Kidney (tissue), 14 donors: Measurements from ENCODE around the gene ATP10D. TPM values are rescaled to one million over a fixed set of nuclear protein-coding genes. Genes with fewer than 3 reads are reported as not detected.

Experiments
- DNase-seq, 5 donors: peaks; one replicate each; pipeline ENCODE4 v3.0.0-alpha.2; 2013 to 2020
- FAIRE-seq: peaks from 2 replicates; lab custom pipeline; 2012; peaks lifted over from hg19 to GRCh38; lab: Jason Lieb, UNC
- H3K27ac ChIP-seq, 2 donors: one replicate each; pipeline ENCODE4 v1.7.0; 2013; ENCODE audit warnings: low read depth in 2 of 2, low read length in 2 of 2, inconsistent platforms in 1 of 2
- H3K27me3 ChIP-seq: one replicate; pipeline ENCODE4 v1.7.1; 2013; ENCODE audit warnings: low read length, inconsistent platforms; ENCODE audit not compliant: control insufficient read depth, insufficient read depth
- H3K36me3 ChIP-seq, 3 donors: one replicate each; pipeline versions ENCODE4 v1.7.0 to v1.7.1; 2013; ENCODE audit warnings: low read length in 3 of 3, control low read depth in 1 of 3, inconsistent platforms in 1 of 3; ENCODE audit not compliant: insufficient read depth in 3 of 3, control insufficient read depth in 2 of 3
- H3K4me1 ChIP-seq, 3 donors: one replicate each; pipeline versions ENCODE4 v1.7.0 to v1.7.1; 2013; ENCODE audit warnings: low read length in 3 of 3, inconsistent platforms in 1 of 3, low read depth in 1 of 3; ENCODE audit not compliant: control insufficient read depth in 2 of 3, insufficient read depth in 2 of 3
- H3K4me3 ChIP-seq, 3 donors: one replicate each; pipeline versions ENCODE4 v1.7.0 to v1.8.1; 2013; ENCODE audit warnings: low read length in 3 of 3, control low read depth in 1 of 3, inconsistent platforms in 1 of 3
- H3K9ac ChIP-seq, 3 donors: one replicate each; pipeline versions ENCODE4 v1.7.0 to v1.7.1; 2013; ENCODE audit warnings: low read length in 3 of 3, control low read depth in 1 of 3, inconsistent platforms in 1 of 3
- H3K9me3 ChIP-seq, 3 donors: one replicate each; pipeline versions ENCODE4 v1.7.0 to v1.7.1; 2013; ENCODE audit warnings: low read length in 3 of 3, control low read depth in 1 of 3, inconsistent platforms in 1 of 3; ENCODE audit not compliant: control insufficient read depth in 2 of 3, insufficient read depth in 1 of 3
- intact Hi-C: fragments of 100-400 bp; cut with DNase I; formaldehyde crosslinking; loops from one replicate; pipeline ENCODE4 v1.11.1; 2022
- polyA plus RNA-seq: library from polyadenylated mRNA; stranded (reverse); fragments of 350-450 nt; fragmentation: Illumina TruSeq; extraction: RNeasy Lipid Tissue Mini Kit (QIAGEN cat#74804); gene quantifications from one replicate; pipeline ENCODE4 v1.2.3, GENCODE V29; 2014; ENCODE audit warnings: low read depth, low replicate concordance; ENCODE audit not compliant: insufficient read depth
- total RNA-seq: library from RNA; stranded (reverse); fragmentation: NEBNext Ultra II Directional; extraction: Animal tissue kit (Norgen Biotek cat#: 25700); gene quantifications from one replicate; pipeline ENCODE4 v1.2.1, GENCODE V29; 2021
- TF ChIP-seq, protein P1 (sequence below): IDR thresholded peaks from 3 replicates; pipeline ENCODE4 v1.5.1; 2012; ENCODE audit warnings: mild to moderate bottlenecking, moderate library complexity, borderline replicate concordance; ENCODE audit not compliant: insufficient read depth; ENCODE audit errors: extremely low read depth
- donor health status: control.
- donor health status: control.
- donor health status: control.
- donor health status: control.
- donor health status: control.
- donor health status: DM: yes; HTN: yes; CAD: no.
- donor health status: Normal renal cell carcinoma (clear cell type).

The ATP10D gene
- total and polyA plus RNA-seq, 2 donors from 2014 or later = 10.4 to 43.6 TPM

DNA sequence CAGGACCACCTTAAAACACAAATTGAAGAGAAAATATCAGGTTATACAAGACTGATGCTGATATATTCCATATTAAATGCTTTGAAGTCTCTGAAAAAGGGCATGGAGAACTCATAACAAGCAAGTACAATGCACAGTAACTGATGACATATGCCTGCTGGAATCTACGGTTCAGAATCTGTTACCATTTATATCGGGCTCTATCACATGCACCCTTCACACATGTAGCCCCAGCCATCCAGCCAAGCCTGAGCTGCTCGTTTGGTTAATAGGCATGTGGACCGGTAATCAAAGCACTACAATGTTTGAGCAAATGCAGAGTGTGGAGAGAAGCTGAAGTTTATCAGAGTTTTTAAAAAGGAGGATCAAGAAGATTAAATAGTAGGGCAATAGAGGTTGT is 33.4 kb upstream of the ATP10D start:
- Histone ChIP-seq H3K36me3 (peaks cover 0 to 5% (median 2%) of the 10 kb centered on the region in 3 donors), H3K27me3 (no peaks in the 10 kb centered on the region), H3K4me3 (no peak overlapping the region), H3K4me1 (no peaks in the 10 kb centered on the region), H3K27ac (no peak overlapping the region), H3K9me3 (no peaks in the 10 kb centered on the region), H3K9ac (no peak overlapping the region)
- intact Hi-C loops = no loop called here
- DNase-seq = no peak
- no peak for FAIRE-seq
- TF ChIP-seq, protein P1, sequence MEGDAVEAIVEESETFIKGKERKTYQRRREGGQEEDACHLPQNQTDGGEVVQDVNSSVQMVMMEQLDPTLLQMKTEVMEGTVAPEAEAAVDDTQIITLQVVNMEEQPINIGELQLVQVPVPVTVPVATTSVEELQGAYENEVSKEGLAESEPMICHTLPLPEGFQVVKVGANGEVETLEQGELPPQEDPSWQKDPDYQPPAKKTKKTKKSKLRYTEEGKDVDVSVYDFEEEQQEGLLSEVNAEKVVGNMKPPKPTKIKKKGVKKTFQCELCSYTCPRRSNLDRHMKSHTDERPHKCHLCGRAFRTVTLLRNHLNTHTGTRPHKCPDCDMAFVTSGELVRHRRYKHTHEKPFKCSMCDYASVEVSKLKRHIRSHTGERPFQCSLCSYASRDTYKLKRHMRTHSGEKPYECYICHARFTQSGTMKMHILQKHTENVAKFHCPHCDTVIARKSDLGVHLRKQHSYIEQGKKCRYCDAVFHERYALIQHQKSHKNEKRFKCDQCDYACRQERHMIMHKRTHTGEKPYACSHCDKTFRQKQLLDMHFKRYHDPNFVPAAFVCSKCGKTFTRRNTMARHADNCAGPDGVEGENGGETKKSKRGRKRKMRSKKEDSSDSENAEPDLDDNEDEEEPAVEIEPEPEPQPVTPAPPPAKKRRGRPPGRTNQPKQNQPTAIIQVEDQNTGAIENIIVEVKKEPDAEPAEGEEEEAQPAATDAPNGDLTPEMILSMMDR = no peak

DNA sequence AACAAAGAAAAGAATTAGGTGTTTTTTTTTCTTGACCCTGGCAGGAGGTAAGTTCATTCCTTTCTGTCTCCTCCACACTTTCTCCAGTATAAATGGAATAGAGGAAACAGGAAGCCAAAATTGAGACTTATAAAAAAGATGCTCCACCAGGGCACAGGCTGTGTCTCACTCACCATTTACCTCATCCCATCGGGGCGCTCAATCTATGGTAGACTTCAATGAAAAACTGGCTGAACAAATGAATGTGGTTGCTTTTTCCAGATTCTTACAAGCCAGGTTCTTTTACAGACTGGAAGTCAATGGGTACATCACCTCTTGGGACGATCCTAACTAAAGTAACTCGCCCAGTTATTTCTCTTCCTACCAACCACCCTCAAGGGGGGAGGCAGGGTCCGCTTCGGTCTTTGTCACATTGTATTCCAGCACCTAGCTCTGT is 22.3 kb upstream of the ATP10D start:
- peak overlapping the region; percentile 72 to 93 (median 89) for H3K4me3 ChIP-seq
- no peaks in the 10 kb centered on the region for H3K9me3 ChIP-seq
- peaks cover 0 to 3% (median 0%) of the 10 kb centered on the region in 3 donors for H3K36me3 ChIP-seq
- TF ChIP-seq, protein P1 = no peak
- DNase-seq = no peak
- peak overlapping the region; percentile 84 to 89 for H3K27ac ChIP-seq
- FAIRE-seq = no peak
- H3K27me3 ChIP-seq = no peaks in the 10 kb centered on the region
- H3K4me1 ChIP-seq = peaks cover 0 to 10% (median 0%) of the 10 kb centered on the region in 3 donors
- peak overlapping the region; percentile 53 to 90 (median 57) for H3K9ac ChIP-seq
- intact Hi-C loops = no loop called here

DNA sequence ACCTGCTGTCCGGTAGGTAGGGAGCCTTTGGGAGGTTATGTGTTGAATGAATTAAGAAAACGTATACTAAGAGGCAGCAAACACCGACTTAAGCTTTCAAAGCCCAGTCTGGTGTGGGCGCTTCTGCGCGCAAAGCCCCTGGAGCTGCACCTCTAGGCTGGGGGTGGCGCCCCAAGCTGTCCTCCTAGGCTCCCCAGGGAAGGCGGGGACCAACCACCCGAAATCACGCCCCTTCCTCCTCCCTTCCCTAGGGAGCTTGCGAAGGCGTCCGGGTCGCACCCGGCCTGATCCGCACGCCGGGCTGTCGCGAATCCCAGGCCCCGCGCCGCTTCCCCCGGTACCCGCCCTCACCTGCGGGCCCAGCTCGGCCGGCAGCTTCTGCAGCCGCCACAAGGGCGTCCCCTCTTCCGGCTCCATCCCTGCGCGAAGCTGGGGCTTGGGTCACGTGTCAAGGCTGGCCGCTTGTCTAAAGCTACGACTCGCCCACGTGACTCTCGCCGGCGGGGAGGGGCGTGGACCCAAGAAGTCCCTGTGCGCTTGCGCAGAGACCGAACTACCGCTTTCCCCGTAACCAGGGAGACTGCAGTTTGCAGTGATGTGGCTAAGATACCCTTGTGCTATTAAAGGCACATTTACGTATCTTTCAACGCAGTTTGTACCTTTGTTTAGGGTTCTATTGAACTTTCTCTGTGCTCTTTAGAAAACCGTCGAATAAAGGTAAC is 21.7 kb upstream of the ATP10D start, which contains the start of gene COMMD8:
COMMD8 (minus strand) TSS at position 468 of the 722 bp plus-strand sequence; CDS start at position 417, 51 bp downstream.
- Histone ChIP-seq H3K27ac (peak within 1 kb of the TSS; percentile 84 to 89), H3K4me1 (peaks cover 0 to 10% (median 0%) of the 10 kb centered on the region in 3 donors), H3K9ac (peak within 1 kb of the TSS; percentile 53 to 93 (median 90)), H3K4me3 (peak within 1 kb of the TSS; percentile 72 to 93 (median 89)), H3K27me3 (no peaks in the 10 kb centered on the region), H3K9me3 (no peaks in the 10 kb centered on the region), H3K36me3 (peaks cover 0 to 3% (median 0%) of the 10 kb centered on the region in 3 donors)
- FAIRE-seq (peak; percentile 68), DNase-seq (peak; percentile 97 to 99 (median 98))
- intact Hi-C loops = no loop called here
- TF ChIP-seq, protein P1 = peak; percentile 18
